Effector CD4-positive, alpha-beta T cell (primary cell): ENCODE results near the gene LCN12.
A peak's percentile ranks its signal among the peaks of the same experiment; 100 is the strongest.

Experiments used
- DNase-seq: peaks from one replicate; pipeline ENCODE4 v3.0.0-alpha.2; 2020

Gene LCN12

GRCh38 chr9:136974817-136975535, 22.9 kb downstream of the LCN12 start:
- DNase-seq, result no peak

- no peak for DNase-seq
Measured at GRCh38 chr9:136975644-136976043, 23.6 kb downstream of the LCN12 start.

DNA sequence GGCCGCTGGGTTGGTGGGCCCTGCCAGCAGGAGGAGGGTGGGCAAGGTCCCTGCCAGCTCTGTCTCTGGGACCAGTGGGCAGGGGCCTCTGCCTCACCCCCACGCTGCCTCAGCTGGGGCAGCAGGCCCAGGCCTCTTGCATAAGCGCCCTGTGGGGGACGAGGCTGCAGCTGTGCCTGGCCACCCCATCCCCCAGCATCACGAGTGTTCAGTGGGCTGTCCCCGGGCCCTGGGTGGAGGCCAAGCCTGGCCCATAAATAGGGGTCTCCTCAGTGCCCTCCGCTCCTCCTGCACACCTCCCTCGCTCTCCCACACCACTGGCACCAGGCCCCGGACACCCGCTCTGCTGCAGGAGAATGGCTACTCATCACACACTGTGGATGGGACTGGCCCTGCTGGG, 25.1 kb downstream of the LCN12 start, which contains the start of gene PTGDS:
Gene PTGDS (plus strand): TSS at position 282 of the 400 bp plus-strand sequence. CDS start 75 bp downstream, at position 357.
- DNase-seq, result no peak

DNA sequence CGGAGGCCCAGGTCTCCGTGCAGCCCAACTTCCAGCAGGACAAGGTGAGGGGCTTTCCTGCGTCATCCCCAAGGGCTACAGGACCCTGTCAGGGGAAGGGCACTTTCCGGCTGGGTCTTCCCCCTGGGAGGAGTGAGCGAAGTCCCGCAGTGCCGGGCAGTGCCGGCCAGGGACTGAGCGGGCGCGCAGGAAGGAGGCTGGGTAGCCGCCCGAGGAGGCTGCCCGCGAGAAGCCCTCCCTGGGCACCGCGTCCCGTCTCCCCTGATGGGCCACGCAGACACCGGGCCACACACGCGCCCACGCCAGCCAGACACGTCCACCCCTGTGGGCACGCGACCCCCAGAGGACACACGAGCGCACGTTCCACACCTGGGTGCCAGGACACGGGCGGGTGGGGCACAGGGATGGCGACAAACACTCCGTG, 25.6 kb downstream of the LCN12 start:
- no peak for DNase-seq

- DNase-seq, result peak; percentile 67
Measured at GRCh38 chr9:136978073-136978864, 26.2 kb downstream of the LCN12 start.

- no peak for DNase-seq
Measured at GRCh38 chr9:136978865-136979544, 26.9 kb downstream of the LCN12 start.

- DNase-seq, result no peak
Measured at GRCh38 chr9:136979769-136980587, 27.9 kb downstream of the LCN12 start.

- DNase-seq, result no peak
Measured at GRCh38 chr9:136980669-136981478, 28.8 kb downstream of the LCN12 start.

GRCh38 chr9:136981588-136982231, 29.6 kb downstream of the LCN12 start:
- DNase-seq, result no peak

- no peak for DNase-seq
Measured at GRCh38 chr9:136982232-136983051, 30.4 kb downstream of the LCN12 start, which contains the start of gene LCNL1. TSS of gene LCNL1 (plus strand) at chr9:136982993. CDS start at chr9:136983587, 594 bp downstream.

GRCh38 chr9:136983167-136983566, 31.1 kb downstream of the LCN12 start:
- DNase-seq, result no peak

DNA sequence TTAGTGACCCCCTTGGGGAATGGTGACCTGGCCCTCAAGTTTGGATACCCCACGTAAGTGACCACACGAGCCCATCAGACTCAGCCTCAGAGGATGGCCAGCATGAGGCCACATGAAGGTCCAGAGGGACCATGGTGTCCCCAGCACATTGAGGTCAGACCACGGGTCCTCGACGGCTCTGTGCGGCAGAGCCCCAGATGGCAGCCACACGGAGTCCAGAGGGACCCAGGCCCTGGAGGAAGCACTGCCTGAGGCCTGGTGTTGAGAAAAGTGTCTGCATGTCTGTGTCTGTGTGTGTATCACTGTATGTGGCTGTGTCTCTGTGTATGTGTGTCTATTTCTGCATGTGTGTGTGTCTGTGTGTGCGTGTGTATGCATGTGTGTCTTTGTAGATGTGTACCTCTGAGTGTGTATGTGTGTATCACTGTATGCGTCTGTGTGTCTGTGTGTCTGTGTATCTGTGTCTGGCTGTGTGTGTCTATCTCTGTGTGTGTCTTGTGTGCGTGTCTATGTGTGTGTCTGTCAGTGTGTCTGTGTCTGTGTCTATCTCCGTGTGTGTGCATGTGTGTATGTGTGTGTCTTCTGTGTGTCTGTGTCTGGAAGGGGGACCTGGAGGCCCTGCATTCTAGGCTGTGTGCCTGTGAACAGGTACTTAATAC, 31.7 kb downstream of the LCN12 start:
- no peak for DNase-seq

GRCh38 chr9:136984464-136985026, 32.5 kb downstream of the LCN12 start:
- no peak for DNase-seq

- no peak for DNase-seq
Measured at GRCh38 chr9:136985027-136985602, 33.0 kb downstream of the LCN12 start.

- no peak for DNase-seq
Measured at GRCh38 chr9:136985853-136986252, 33.8 kb downstream of the LCN12 start.

DNA sequence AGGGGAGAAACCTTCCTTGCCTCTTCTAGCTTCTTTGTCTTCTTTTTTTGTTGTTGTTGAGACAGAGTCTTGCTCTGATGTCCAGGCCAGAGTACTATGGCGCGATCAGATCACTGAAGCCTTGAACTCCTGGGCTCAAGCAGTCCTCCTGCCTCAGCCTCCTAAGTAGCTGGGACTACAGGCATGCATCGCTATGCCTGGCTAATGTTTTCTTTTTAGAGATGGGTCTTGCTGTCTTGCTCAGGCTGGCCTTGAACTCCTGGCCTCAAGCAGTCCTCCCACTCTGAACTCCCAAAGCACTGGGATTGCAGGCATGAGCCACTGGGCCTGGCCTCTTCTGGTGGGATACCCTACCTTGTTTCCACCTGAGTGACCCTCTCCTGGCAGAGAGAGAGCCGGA, 36.8 kb downstream of the LCN12 start:
- DNase-seq, result no peak

- DNase-seq, result no peak
Measured at GRCh38 chr9:136990242-136990911, 38.3 kb downstream of the LCN12 start.
